HCT116 (cell line): ENCODE results near the gene GRID2. TPM values are rescaled to one million over a fixed set of nuclear protein-coding genes. Genes with fewer than 3 reads are reported as not detected.
A peak's percentile ranks its signal among the peaks of the same experiment; 100 is the strongest.

Source experiments
- ATAC-seq: fragments of 200-7000 bp; cut with Tn5 transposase; 2 replicates; pipeline ENCODE4 v1.9.1; 2020; ENCODE audit warnings: mild to moderate bottlenecking, moderate library complexity
- BruUV-seq: library from RNA; stranded (reverse); fragments of 400-500 nt; replicated peaks from 2 replicates; lab custom pipeline; 2021; lab: Mats Ljungman, UMichigan
- CTCF ChIA-PET: fragments of 300-600 bp; sonication (Branson Sonifier 250); formaldehyde crosslinking; loops from one replicate; lab custom pipeline; 2021; ENCODE audit warnings: antibody characterized with exemption; lab: Charles Lee
- POLR2A ChIA-PET: fragments of 300-600, 350-600 bp; sonication (Branson Sonifier 250); formaldehyde crosslinking; loops from one replicate; lab custom pipeline; 2021; ENCODE audit warnings: antibody characterized with exemption; lab: Charles Lee
- RAD21 ChIA-PET, 2 experiments: fragments of 300-600 bp; sonication (Branson Sonifier 250); formaldehyde crosslinking; loops; one replicate each; lab custom pipeline; 2023; ENCODE audit warnings: low total read pairs in 2 of 2; ENCODE audit not compliant: uncharacterized antibody in 2 of 2, unreplicated experiment in 2 of 2, low non-redundant PET in 1 of 2; lab: Charles Lee
- DNase-seq: peaks from one replicate; pipeline ENCODE4 v3.0.0-alpha.2; 2010; ENCODE audit warnings: low read depth, low spot score
- H2AFZ ChIP-seq: fragments of 200-600 bp; shearing (Covaris generic), sonication (generic); 2 replicates; pipeline ENCODE4 v1.6.1; 2017; ENCODE audit warnings: low read depth, mixed run types, mixed read lengths, antibody characterized with exemption, low read length; ENCODE audit not compliant: poor library complexity, severe bottlenecking
- H3K27ac ChIP-seq: 2 replicates; pipeline ENCODE4 v1.5.1; 2012; ENCODE audit warnings: low read depth, low read length
- H3K27me3 ChIP-seq: fragments of 200-600 bp; sonication (generic); 2 replicates; pipeline ENCODE4 v1.6.1; 2016; ENCODE audit warnings: mixed run types, low read length, mixed read lengths; ENCODE audit not compliant: insufficient read depth
- H3K36me3 ChIP-seq, 2 experiments: fragments of 200-500 bp in 1 of 2; fragments of 200-600 bp in 1 of 2; sonication (Bioruptor generic) in 1 of 2; sonication (generic) in 1 of 2; 2 replicates each; pipeline versions ENCODE4 v1.5.1 to v1.6.1; 2014 to 2016; ENCODE audit warnings: low read length in 2 of 2, inconsistent platforms in 1 of 2, mixed read lengths in 1 of 2, mixed run types in 1 of 2; ENCODE audit not compliant: insufficient read depth in 2 of 2, control insufficient read depth in 1 of 2
- H3K4me1 ChIP-seq, 2 experiments: fragments of 200-600 bp in 1 of 2; sonication (generic) in 1 of 2; 2 replicates each; pipeline versions ENCODE4 v1.5.1 to v1.6.1; 2012 to 2017; ENCODE audit warnings: low read length in 2 of 2, inconsistent platforms in 1 of 2, mild to moderate bottlenecking in 1 of 2, mixed read lengths in 1 of 2, mixed run types in 1 of 2, moderate library complexity in 1 of 2; ENCODE audit not compliant: insufficient read depth in 2 of 2, control insufficient read depth in 1 of 2
- H3K4me2 ChIP-seq: fragments of 200-600 bp; sonication (generic); 2 replicates; pipeline ENCODE4 v1.6.1; 2017; ENCODE audit warnings: mixed run types, low read length, mixed read lengths
- H3K4me3 ChIP-seq, 2 experiments: fragments of 200-600 bp in 1 of 2; sonication (generic) in 1 of 2; replicated peaks in 1 of 2; 2 replicates each; pipeline ENCODE4 v1.5.1; 2011 to 2016; ENCODE audit warnings: low read length in 2 of 2, control low read depth in 1 of 2, low read depth in 1 of 2, mild to moderate bottlenecking in 1 of 2, mixed read lengths in 1 of 2, mixed run types in 1 of 2
- H3K79me2 ChIP-seq: fragments of 200-600 bp; sonication (generic); 2 replicates; pipeline ENCODE4 v1.6.1; 2017; ENCODE audit warnings: mild to moderate bottlenecking, mixed run types, low read length, moderate library complexity, mixed read lengths; ENCODE audit not compliant: insufficient read depth
- H3K9ac ChIP-seq: fragments of 200-600 bp; sonication (generic); 2 replicates; pipeline ENCODE4 v1.6.1; 2016; ENCODE audit warnings: low read length, mixed read lengths
- H3K9me2 ChIP-seq: fragments of 200-600 bp; sonication (generic), shearing (Covaris generic); 2 replicates; pipeline ENCODE4 v1.6.1; 2017; ENCODE audit warnings: mixed run types, mild to moderate bottlenecking, moderate library complexity; ENCODE audit not compliant: insufficient read depth
- H3K9me3 ChIP-seq, 2 experiments: fragments of 200-500 bp in 1 of 2; fragments of 200-600 bp in 1 of 2; sonication (Bioruptor generic) in 1 of 2; sonication (generic) in 1 of 2; 2 replicates each; pipeline ENCODE4 v1.6.1; 2014 to 2017; ENCODE audit warnings: low read length in 2 of 2, mixed read lengths in 2 of 2, inconsistent platforms in 1 of 2, low read depth in 1 of 2, mild to moderate bottlenecking in 1 of 2, mixed run types in 1 of 2, moderate library complexity in 1 of 2; ENCODE audit not compliant: control insufficient read depth in 1 of 2, insufficient read depth in 1 of 2
- H4K20me1 ChIP-seq: fragments of 200-600 bp; sonication (generic), shearing (Covaris generic); 2 replicates; pipeline ENCODE4 v1.6.1; 2017; ENCODE audit warnings: mixed run types, mild to moderate bottlenecking, moderate library complexity; ENCODE audit not compliant: insufficient read depth
- POLR2A ChIP-seq: IDR thresholded peaks from 2 replicates; pipeline ENCODE4 v1.7.0; 2011; ENCODE audit warnings: borderline replicate concordance; ENCODE audit not compliant: insufficient read depth, insufficient read length; ENCODE audit errors: extremely low read depth
- POLR2AphosphoS5 ChIP-seq: IDR thresholded peaks from 2 replicates; pipeline ENCODE4 v1.6.1; 2011; ENCODE audit warnings: mild to moderate bottlenecking, low read depth, low read length, moderate library complexity
- RAD21 ChIP-seq: IDR thresholded peaks from 2 replicates; pipeline ENCODE4 v1.6.1; 2012; ENCODE audit warnings: low read depth, mild to moderate bottlenecking
- intact Hi-C: fragments of 100-400 bp; cut with micrococcal nuclease; formaldehyde crosslinking; loops from 2 replicates; pipeline ENCODE4 v1.10.0; 2022
- total RNA-seq: library from RNA; stranded (reverse); gene quantifications from one replicate; pipeline ENCODE4 v1.2.1, GENCODE V29; 2021; ENCODE audit not compliant: unreplicated experiment
- TF ChIP-seq, protein P1 (sequence below): IDR thresholded peaks from 2 replicates; pipeline ENCODE4 v1.6.1; 2012
- TF ChIP-seq, protein P2 (sequence below): IDR thresholded peaks from 2 replicates; pipeline ENCODE4 v1.6.1; 2012

Gene GRID2
- total RNA-seq, 1 experiment from 2014 or later, result not detected

DNA sequence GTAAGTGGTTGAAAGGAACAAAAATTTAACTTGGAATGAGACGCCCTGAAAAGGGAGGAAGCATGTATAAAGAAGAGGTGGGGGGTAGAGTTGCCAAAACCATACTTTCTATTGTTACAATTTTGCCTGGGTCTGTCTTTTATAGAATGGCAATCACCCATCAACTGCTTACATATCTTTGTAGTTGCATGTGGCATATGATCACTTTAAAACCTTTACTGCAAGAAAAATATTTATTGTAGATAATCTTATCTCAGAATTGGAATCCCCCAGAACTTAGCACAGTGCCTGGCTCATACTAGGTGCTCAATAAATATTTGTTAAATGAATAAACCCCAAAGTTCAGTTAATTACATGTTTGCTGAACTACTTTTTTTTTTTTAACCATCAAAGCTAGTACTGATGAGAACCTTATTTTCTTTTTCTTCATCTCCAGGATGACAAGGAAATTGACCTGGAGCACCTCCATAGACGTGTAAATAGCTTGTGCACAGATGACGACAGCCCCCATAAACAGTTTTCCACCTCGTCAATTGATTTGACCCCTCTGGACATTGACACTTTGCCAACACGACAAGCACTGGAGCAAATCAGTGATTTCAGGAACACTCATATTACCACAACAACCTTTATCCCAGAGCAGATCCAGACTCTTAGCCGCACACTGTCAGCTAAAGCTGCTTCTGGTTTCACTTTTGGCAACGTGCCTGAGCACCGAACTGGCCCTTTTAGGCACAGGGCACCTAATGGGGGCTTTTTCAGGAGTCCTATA, 1468.1 kb downstream of the GRID2 start:
- H4K20me1 ChIP-seq, result no peaks in the 10 kb centered on the region
- ChIA-PET CTCF (no interaction called here), POLR2A (no interaction called here), RAD21 (no interaction called here)
- intact Hi-C loops, result no loop called here
- H3K4me1 ChIP-seq, result no peaks in the 10 kb centered on the region
- BruUV-seq, result no TSS peak
- TF ChIP-seq, protein P1, sequence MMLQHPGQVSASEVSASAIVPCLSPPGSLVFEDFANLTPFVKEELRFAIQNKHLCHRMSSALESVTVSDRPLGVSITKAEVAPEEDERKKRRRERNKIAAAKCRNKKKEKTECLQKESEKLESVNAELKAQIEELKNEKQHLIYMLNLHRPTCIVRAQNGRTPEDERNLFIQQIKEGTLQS, result no peak
- no peak for TF ChIP-seq POLR2AphosphoS5
- H3K9ac ChIP-seq, result no peak overlapping the region
- no peaks in the 10 kb centered on the region for H3K9me2 ChIP-seq
- H3K9me3 ChIP-seq, result no peaks in the 10 kb centered on the region
- no peak overlapping the region for H3K27ac ChIP-seq
- no peaks in the 10 kb centered on the region for H3K79me2 ChIP-seq
- no peak overlapping the region for H3K4me2 ChIP-seq
- DNase-seq (no peak), ATAC-seq (no peak)
- H3K4me3 ChIP-seq, result no peak overlapping the region
- no peak overlapping the region for H2AFZ ChIP-seq
- no peaks in the 10 kb centered on the region for H3K36me3 ChIP-seq
- no peaks in the 10 kb centered on the region for H3K27me3 ChIP-seq

DNA sequence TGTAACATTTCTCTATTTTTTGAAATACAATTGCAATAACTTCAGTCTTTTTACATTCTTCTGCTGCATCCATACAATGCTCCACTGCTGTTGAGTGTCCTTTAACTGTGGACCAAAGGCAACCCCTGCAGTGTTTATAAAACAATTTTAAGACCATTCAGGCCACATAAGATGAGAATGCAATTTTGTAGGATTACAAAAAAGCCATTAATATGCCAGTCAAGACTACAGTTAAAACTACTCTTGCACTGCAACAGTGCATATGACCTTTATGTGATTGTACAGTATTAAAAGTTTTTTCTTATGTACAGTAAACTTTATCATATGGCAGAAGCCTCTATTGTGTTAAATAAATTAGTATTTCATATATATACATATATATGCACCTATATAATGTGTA, 1469.1 kb downstream of the GRID2 start:
- RAD21 ChIA-PET, result no interaction called here
- DNase-seq, result no peak
- no peaks in the 10 kb centered on the region for H3K4me1 ChIP-seq
- no peaks in the 10 kb centered on the region for H3K27me3 ChIP-seq
- BruUV-seq, result no TSS peak
- no peak overlapping the region for H3K27ac ChIP-seq
- no peaks in the 10 kb centered on the region for H3K9me3 ChIP-seq
- H3K9me2 ChIP-seq, result no peaks in the 10 kb centered on the region
- intact Hi-C loops, result no loop called here
- no peaks in the 10 kb centered on the region for H4K20me1 ChIP-seq
- ATAC-seq, result no peak
- CTCF ChIA-PET, result no interaction called here
- peak overlapping the region; percentile 27 for H2AFZ ChIP-seq
- TF ChIP-seq POLR2A (no peak), RAD21 (no peak)
- TF ChIP-seq, protein P2, sequence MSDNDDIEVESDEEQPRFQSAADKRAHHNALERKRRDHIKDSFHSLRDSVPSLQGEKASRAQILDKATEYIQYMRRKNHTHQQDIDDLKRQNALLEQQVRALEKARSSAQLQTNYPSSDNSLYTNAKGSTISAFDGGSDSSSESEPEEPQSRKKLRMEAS, result no peak
- POLR2A ChIA-PET, result no interaction called here
- H3K79me2 ChIP-seq, result no peaks in the 10 kb centered on the region
- H3K4me3 ChIP-seq, result no peak overlapping the region
- no peak overlapping the region for H3K9ac ChIP-seq
- no peak overlapping the region for H3K4me2 ChIP-seq
- no peaks in the 10 kb centered on the region for H3K36me3 ChIP-seq
